HepG2 (cell line): ENCODE results near the gene MRPS7. TPM values are rescaled to one million over a fixed set of nuclear protein-coding genes. Genes with fewer than 3 reads are reported as not detected.

Experiments
- ARNT2 ChIP-seq: sonication (generic); formaldehyde crosslinking; IDR thresholded peaks from 2 replicates; pipeline ENCODE4 v1.8.0; 2022; ENCODE audit warnings: mild to moderate bottlenecking, low read depth, missing genetic modification reagents, moderate library complexity
- ETV6 ChIP-seq: sonication (generic); formaldehyde crosslinking; conservative IDR thresholded peaks from 2 replicates; pipeline ENCODE4 v1.4.0; 2020; ENCODE audit warnings: missing genetic modification reagents
- HIC2 ChIP-seq: sonication (generic); formaldehyde crosslinking; IDR thresholded peaks from 2 replicates; pipeline ENCODE4 v1.9.0; 2022; ENCODE audit warnings: low read depth, missing genetic modification reagents
- HNF1A ChIP-seq, 2 experiments: sonication (generic) in 1 of 2; formaldehyde crosslinking in 1 of 2; IDR thresholded peaks; 2 replicates each; pipeline versions ENCODE4 v1.4.0 to v1.6.1; 2016 to 2020; ENCODE audit warnings: borderline replicate concordance in 1 of 2, low read depth in 1 of 2, mild to moderate bottlenecking in 1 of 2, missing genetic modification reagents in 1 of 2
- HOXA9 ChIP-seq: sonication (generic); formaldehyde crosslinking; IDR thresholded peaks from 2 replicates; pipeline ENCODE4 v1.8.1; 2022; ENCODE audit warnings: missing genetic modification reagents, mild to moderate bottlenecking, moderate library complexity, borderline replicate concordance
- JUNB ChIP-seq: sonication (generic); formaldehyde crosslinking; IDR thresholded peaks from 2 replicates; pipeline ENCODE4 v1.8.0; 2022; ENCODE audit warnings: missing genetic modification reagents, mild to moderate bottlenecking, borderline replicate concordance
- KLF12 ChIP-seq: sonication (generic); formaldehyde crosslinking; IDR thresholded peaks from 2 replicates; pipeline ENCODE4 v1.4.0; 2020; ENCODE audit warnings: missing genetic modification reagents, borderline replicate concordance
- MATR3 ChIP-seq: sonication (generic); formaldehyde crosslinking; IDR thresholded peaks from 2 replicates; pipeline ENCODE4 v1.4.0; 2020; ENCODE audit warnings: missing genetic modification reagents
- POGK ChIP-seq: sonication (generic); formaldehyde crosslinking; conservative IDR thresholded peaks from 2 replicates; pipeline ENCODE4 v1.8.0; 2022; ENCODE audit warnings: mild to moderate bottlenecking, moderate library complexity, missing genetic modification reagents
- SMAD9 ChIP-seq: sonication (generic); formaldehyde crosslinking; IDR thresholded peaks from 2 replicates; pipeline ENCODE4 v1.5.1; 2020; ENCODE audit warnings: mild to moderate bottlenecking, missing genetic modification reagents
- THAP11 ChIP-seq: IDR thresholded peaks from 2 replicates; pipeline ENCODE4 v1.6.1; 2016; ENCODE audit warnings: missing biosample characterization, missing genetic modification reagents
- ZFP91 ChIP-seq: sonication (generic); formaldehyde crosslinking; IDR thresholded peaks from 2 replicates; pipeline ENCODE4 v1.9.0; 2022; ENCODE audit warnings: missing genetic modification reagents, mild to moderate bottlenecking, borderline replicate concordance
- ZFX ChIP-seq: sonication (generic); formaldehyde crosslinking; IDR thresholded peaks from 2 replicates; pipeline ENCODE4 v1.4.0; 2020; ENCODE audit warnings: mild to moderate bottlenecking, low read depth, missing genetic modification reagents, moderate library complexity
- ZIK1 ChIP-seq: sonication (generic); formaldehyde crosslinking; IDR thresholded peaks from 2 replicates; pipeline ENCODE4 v1.5.0; 2020; ENCODE audit warnings: mild to moderate bottlenecking, low read depth, missing genetic modification reagents, borderline replicate concordance
- ZNF576 ChIP-seq: sonication (generic); formaldehyde crosslinking; IDR thresholded peaks from 2 replicates; pipeline ENCODE4 v1.4.0; 2020; ENCODE audit warnings: mild to moderate bottlenecking, missing genetic modification reagents
- polyA plus RNA-seq, 8 experiments: library from polyadenylated mRNA; depleted of rRNA in 3 of 8; stranded (reverse) in 7 of 8; unstranded in 1 of 8; fragments of >200 nt; fragmentation: Illumina TruSeq in 4 of 8; extraction: Trizol in 4 of 8; gene quantifications; 2 replicates each; pipeline versions ENCODE4 v1.2.1 to v1.2.3, GENCODE V29; 2011 to 2016; ENCODE audit warnings: low read depth in 4 of 8, missing spikeins in 1 of 8, mixed read lengths in 1 of 8; ENCODE audit not compliant: insufficient read depth in 1 of 8
- total RNA-seq, 5 experiments: library from RNA; depleted of rRNA; stranded (reverse); fragments of >200 nt; fragmentation: Illumina TruSeq; extraction: Trizol; gene quantifications; 2 replicates each; pipeline ENCODE4 v1.2.3, GENCODE V29; 2016; ENCODE audit warnings: low read depth in 1 of 5

The MRPS7 gene
- total and polyA plus RNA-seq, 2 of the 13 experiments (the other 11 are each of a cell fraction or from before 2014, with no cell fraction given) = 97.0 to 162 TPM

GRCh38 chr17:75271233-75271954, 9.7 kb downstream of the MRPS7 start (continued):
- TF ChIP-seq ZFX (CRISPR knock-in tag) = peak; percentile 84
- TF ChIP-seq ARNT2 (CRISPR knock-in tag) = peak; percentile 64; the same call in 1 of the 2 replicates
- peak; percentile 80; the same call in 1 of the 2 replicates for TF ChIP-seq ZFP91 (CRISPR knock-in tag)
- peak; percentile 75; the same call in 1 of the 2 replicates for TF ChIP-seq KLF12 (CRISPR knock-in tag)
- peak; percentile 96 for TF ChIP-seq ZNF576 (CRISPR knock-in tag)
- peak; percentile 18; the same call in 1 of the 2 replicates for TF ChIP-seq HIC2 (CRISPR knock-in tag)
- TF ChIP-seq JUNB = no peak
- peak; percentile 80; the same call in 1 of the 2 replicates for TF ChIP-seq ETV6 (CRISPR knock-in tag)
- TF ChIP-seq SMAD9 = peak; percentile 63; the same call in 1 of the 2 replicates
- TF ChIP-seq ZIK1 (CRISPR knock-in tag) = peak; percentile 88
- peak; percentile 69; the same call in 1 of the 2 replicates for TF ChIP-seq HOXA9
- peak; percentile 85 for TF ChIP-seq THAP11
- TF ChIP-seq POGK (CRISPR knock-in tag) = peak; percentile 88; the same call in 1 of the 2 replicates
- no peak for TF ChIP-seq MATR3 (CRISPR knock-in tag)
- TF ChIP-seq HNF1A (IDR thresholded peaks at IDR 0.05; ENCODE audit: low read depth) = no peak
- 0 out of 2 replicates have a peak, but pooled peaks have one; percentile 24 for TF ChIP-seq HNF1A (CRISPR knock-in tag; IDR thresholded peaks at IDR 0.05; ENCODE audit: borderline replicate concordance)
